GM12878 (cell line): ENCODE measurements around the gene KDM4C. TPM values are rescaled to one million over a fixed set of nuclear protein-coding genes. Genes with fewer than 3 reads are reported as not detected.

Experiments
- ATAC-seq: fragments of 200-7000 bp; cut with Tn5 transposase; 3 replicates; pipeline ENCODE4 v1.9.1; 2020; ENCODE audit warnings: mild to moderate bottlenecking, moderate library complexity
- BruUV-seq: library from RNA; stranded (reverse); fragments of 400-500 nt; replicated peaks from 2 replicates; lab custom pipeline; 2021; lab: Mats Ljungman, UMichigan
- CTCF ChIA-PET: fragments of 300-600 bp; sonication (Branson Sonifier 250); formaldehyde crosslinking; extraction: SDS; loops from one replicate; lab custom pipeline; 2021; ENCODE audit warnings: inconsistent platforms; lab: Yijun Ruan, JAX
- POLR2A ChIA-PET: fragments of 350-600 bp; formaldehyde crosslinking; extraction: SDS; loops from one replicate; lab custom pipeline; 2021; ENCODE audit warnings: inconsistent platforms; lab: Charles Lee
- RAD21 ChIA-PET: fragments of 300-600 bp; sonication (Branson Sonifier 250); formaldehyde crosslinking; loops from one replicate; lab custom pipeline; 2023; ENCODE audit warnings: antibody characterized with exemption; ENCODE audit not compliant: unreplicated experiment; lab: Charles Lee
- SMC1A ChIA-PET: fragments of 300-600 bp; sonication (Branson Sonifier 250); formaldehyde crosslinking; loops from one replicate; lab custom pipeline; 2023; ENCODE audit not compliant: unreplicated experiment, uncharacterized antibody; lab: Charles Lee
- DNase-seq: peaks from one replicate; pipeline ENCODE4 v3.0.0-alpha.2; 2011; ENCODE audit warnings: low read depth, low spot score
- FAIRE-seq: peaks from 3 replicates; lab custom pipeline; 2011; peaks lifted over from hg19 to GRCh38; lab: Jason Lieb, UNC
- H2AFZ ChIP-seq: 2 replicates; pipeline ENCODE4 v1.6.0; 2011; ENCODE audit warnings: low read depth, low read length, control low read depth; ENCODE audit not compliant: control insufficient read depth
- H3K27ac ChIP-seq: 2 replicates; pipeline ENCODE4 v1.5.1; 2011; ENCODE audit warnings: control low read depth; ENCODE audit not compliant: control insufficient read depth, insufficient read depth
- H3K27me3 ChIP-seq, 2 experiments: replicated peaks in 1 of 2; 2 replicates each; pipeline versions ENCODE4 v1.6.0 to v1.6.1; 2011; ENCODE audit warnings: low read length in 1 of 2; ENCODE audit not compliant: control insufficient read depth in 2 of 2, insufficient read depth in 2 of 2
- H3K36me3 ChIP-seq, 2 experiments: 2 replicates each; pipeline ENCODE4 v1.5.1; 2011; ENCODE audit warnings: low read length in 1 of 2; ENCODE audit not compliant: control insufficient read depth in 2 of 2, insufficient read depth in 2 of 2
- H3K4me1 ChIP-seq: 2 replicates; pipeline ENCODE4 v1.6.1; 2011; ENCODE audit warnings: mild to moderate bottlenecking, low read length, moderate library complexity, mixed read lengths; ENCODE audit not compliant: control insufficient read depth, insufficient read depth
- H3K4me2 ChIP-seq: 2 replicates; pipeline ENCODE4 v1.6.0; 2011; ENCODE audit warnings: control low read depth; ENCODE audit not compliant: control insufficient read depth, insufficient read depth
- H3K4me3 ChIP-seq: fragments of 200-600 bp; sonication (generic); 2 replicates; pipeline ENCODE4 v1.5.1; 2016
- H3K79me2 ChIP-seq: 2 replicates; pipeline ENCODE4 v1.6.0; 2011; ENCODE audit warnings: low read length; ENCODE audit not compliant: control insufficient read depth, insufficient read depth
- H3K9ac ChIP-seq: 2 replicates; pipeline ENCODE4 v1.8.0; 2011; ENCODE audit warnings: low read length, control low read depth, mixed read lengths; ENCODE audit not compliant: control insufficient read depth, insufficient read depth
- H3K9me3 ChIP-seq: replicated peaks from 3 replicates; pipeline ENCODE4 v1.5.1; 2011; ENCODE audit warnings: mild to moderate bottlenecking, low read length; ENCODE audit not compliant: control insufficient read depth, insufficient read depth
- H4K20me1 ChIP-seq: 2 replicates; pipeline ENCODE4 v1.6.0; 2011; ENCODE audit not compliant: control insufficient read depth, insufficient read depth
- ASH2L ChIP-seq: fragments of 300-600, 200-600 bp; sonication (generic); IDR thresholded peaks from 2 replicates; pipeline ENCODE4 v1.6.1; 2017; ENCODE audit warnings: low read depth, mild to moderate bottlenecking, borderline replicate concordance
- CREM ChIP-seq: IDR thresholded peaks from 2 replicates; pipeline ENCODE4 v1.6.1; 2014; ENCODE audit warnings: antibody characterized with exemption, low read depth
- GABPA ChIP-seq: IDR thresholded peaks from 2 replicates; pipeline ENCODE4 v1.6.1; 2014; ENCODE audit warnings: antibody characterized with exemption, low read depth, mild to moderate bottlenecking, inconsistent platforms
- IKZF2 ChIP-seq, 2 experiments: fragments of 450-650 bp; IDR thresholded peaks; 2 replicates each; pipeline ENCODE4 v1.6.1; 2017; ENCODE audit warnings: mild to moderate bottlenecking in 2 of 2, moderate library complexity in 2 of 2
- KAT2A ChIP-seq: conservative IDR thresholded peaks from 2 replicates; pipeline ENCODE4 v1.6.1; 2011; ENCODE audit warnings: low read depth, low read length; ENCODE audit not compliant: control insufficient read depth
- MEF2B ChIP-seq: fragments of 450-650 bp; IDR thresholded peaks from 2 replicates; pipeline ENCODE4 v1.6.1; 2018; ENCODE audit warnings: mild to moderate bottlenecking, moderate library complexity; ENCODE audit not compliant: partially characterized antibody, poor library complexity, severe bottlenecking
- PML ChIP-seq: IDR thresholded peaks from 2 replicates; pipeline ENCODE4 v1.6.1; 2012; ENCODE audit warnings: low read length, inconsistent platforms
- POLR2A ChIP-seq: IDR thresholded peaks from 2 replicates; pipeline ENCODE4 v1.6.1; 2011; ENCODE audit warnings: low read depth, mild to moderate bottlenecking, low read length
- POU2F2 ChIP-seq: IDR thresholded peaks from 3 replicates; pipeline ENCODE4 v1.6.1; 2011; ENCODE audit warnings: low read depth, mild to moderate bottlenecking, low read length, borderline replicate concordance
- TCF3 ChIP-seq: IDR thresholded peaks from 2 replicates; pipeline ENCODE4 v1.6.1; 2012; ENCODE audit warnings: low read depth, mild to moderate bottlenecking, low read length, borderline replicate concordance; ENCODE audit not compliant: insufficient read depth
- ZNF622 ChIP-seq: fragments of 450-650 bp; IDR thresholded peaks from 2 replicates; pipeline ENCODE4 v1.6.1; 2017; ENCODE audit warnings: mild to moderate bottlenecking, inconsistent platforms
- ZZZ3 ChIP-seq: IDR thresholded peaks from 2 replicates; pipeline ENCODE4 v1.6.1; 2011; ENCODE audit warnings: low read depth; ENCODE audit not compliant: control insufficient read depth, insufficient read length
- WGBS: methylation state at CpG from one replicate; pipeline ENCODE4 v1.1.6; 2016; ENCODE audit warnings: low lambda C conversion rate; ENCODE audit not compliant: insufficient replicate concordance, insufficient coverage; ENCODE audit errors: missing lambda C conversion rate; 5-methylcytosine and 5-hydroxymethylcytosine counted together
- in situ Hi-C: fragments of 300-500 bp; cut with MboI; formaldehyde crosslinking; loops from 9 replicates; pipeline ENCODE4 v1.14.3; 2018; ENCODE audit warnings: mixed read lengths
- intact Hi-C: fragments of 100-400 bp; cut with micrococcal nuclease; formaldehyde crosslinking; loops from one replicate; pipeline ENCODE4 v1.14.2; 2022; ENCODE audit not compliant: unreplicated experiment
- polyA plus RNA-seq, 11 experiments: library from polyadenylated mRNA; depleted of rRNA in 4 of 11; unstranded in 6 of 11; stranded (reverse) in 5 of 11; fragments of >200 nt; fragmentation: Nextera tagmentation in 4 of 11; fragmentation: Illumina TruSeq in 1 of 11; extraction: Ambion mirVana in 4 of 11; extraction: Trizol in 1 of 11; gene quantifications; 1 replicate in 1 of 11; 2 replicates in 10 of 11; pipeline versions ENCODE4 v1.2.1 to v1.2.3, GENCODE V29; 2011 to 2016; ENCODE audit warnings: inconsistent platforms in 2 of 11, missing spikeins in 2 of 11, low read depth in 1 of 11
- total RNA-seq, 4 experiments: library from RNA; depleted of rRNA in 3 of 4; stranded (reverse); fragments of >200 nt in 3 of 4; fragmentation: Illumina TruSeq in 1 of 4; extraction: Trizol in 1 of 4; gene quantifications; 2 replicates each; pipeline versions ENCODE4 v1.2.1 to v1.2.3, GENCODE V29; 2013 to 2021
- TF ChIP-seq, protein P1 (sequence below): IDR thresholded peaks from 2 replicates; pipeline ENCODE4 v1.6.1; 2012; ENCODE audit warnings: low read depth, low read length, improper control_type of control experiment
- TF ChIP-seq, protein P2 (sequence below): IDR thresholded peaks from 2 replicates; pipeline ENCODE4 v1.6.1; 2012; ENCODE audit warnings: low read depth, low read length, improper control_type of control experiment

Gene KDM4C
- total and polyA plus RNA-seq, 10 of the 15 experiments (the other 5 are each of a cell fraction or from before 2014, with no cell fraction given): 6.8 to 41.2 (median 20.1) TPM

- H3K27ac ChIP-seq: no peak overlapping the region
- ChIA-PET RAD21 (no interaction called here), SMC1A (interaction anchor here (1.1 to 1.7 kb wide), 2 partner anchors 12 to 48 kb away, joined by 3 read pairs; no protein-coding TSS in a partner anchor), POLR2A (no interaction called here), CTCF (no interaction called here)
- no peak overlapping the region for H2AFZ ChIP-seq
- no peaks in the 10 kb centered on the region for H4K20me1 ChIP-seq
- H3K9ac ChIP-seq: no peak overlapping the region
- no peaks in the 10 kb centered on the region for H3K79me2 ChIP-seq
- no peaks in the 10 kb centered on the region for H3K4me1 ChIP-seq
- H3K4me3 ChIP-seq: no peak overlapping the region
- H3K4me2 ChIP-seq: no peak overlapping the region
- no peaks in the 10 kb centered on the region for H3K9me3 ChIP-seq
- intact Hi-C loops (no loop called here), in situ Hi-C loops (no loop called here)
- H3K36me3 ChIP-seq: no peaks in the 10 kb centered on the region; a peak in 2 of 4 replicates
- DNase-seq (no peak), ATAC-seq (no peak), FAIRE-seq (no peak)
- 97% methylated on average over 5 of the region's 5 CpGs for WGBS
- BruUV-seq: no TSS peak
- TF ChIP-seq POU2F2 (no peak), PML (no peak), MEF2B (no peak), POLR2A (no peak), CREM (no peak), ZZZ3 (no peak), IKZF2 (IDR thresholded peaks at IDR 0.05) (no peak), ASH2L (no peak), GABPA (no peak), ZNF622 (no peak), TCF3 (no peak), KAT2A (no peak)
- TF ChIP-seq, protein P1, sequence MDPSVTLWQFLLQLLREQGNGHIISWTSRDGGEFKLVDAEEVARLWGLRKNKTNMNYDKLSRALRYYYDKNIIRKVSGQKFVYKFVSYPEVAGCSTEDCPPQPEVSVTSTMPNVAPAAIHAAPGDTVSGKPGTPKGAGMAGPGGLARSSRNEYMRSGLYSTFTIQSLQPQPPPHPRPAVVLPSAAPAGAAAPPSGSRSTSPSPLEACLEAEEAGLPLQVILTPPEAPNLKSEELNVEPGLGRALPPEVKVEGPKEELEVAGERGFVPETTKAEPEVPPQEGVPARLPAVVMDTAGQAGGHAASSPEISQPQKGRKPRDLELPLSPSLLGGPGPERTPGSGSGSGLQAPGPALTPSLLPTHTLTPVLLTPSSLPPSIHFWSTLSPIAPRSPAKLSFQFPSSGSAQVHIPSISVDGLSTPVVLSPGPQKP: no peak
- TF ChIP-seq, protein P2, sequence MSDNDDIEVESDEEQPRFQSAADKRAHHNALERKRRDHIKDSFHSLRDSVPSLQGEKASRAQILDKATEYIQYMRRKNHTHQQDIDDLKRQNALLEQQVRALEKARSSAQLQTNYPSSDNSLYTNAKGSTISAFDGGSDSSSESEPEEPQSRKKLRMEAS: no peak
- H3K27me3 ChIP-seq: no peaks in the 10 kb centered on the region
These were observed 379.8 kb downstream of the KDM4C start for GRCh38 chr9:7137571-7137970.
